Endothelial cell of umbilical vein (primary cell): ENCODE results near the gene MSH4. TPM values are rescaled to one million over a fixed set of nuclear protein-coding genes. Genes with fewer than 3 reads are reported as not detected.
"Not testable (repeated sequence)": the region's sequence is repeated elsewhere in the genome, so short reads cannot be mapped to it uniquely, and the experiment has no call there.

ENCODE experiments used
- BruUV-seq: library from RNA; stranded (reverse); fragments of 400-500 nt; replicated peaks from 2 replicates; lab custom pipeline; 2021; lab: Mats Ljungman, UMichigan
- CTCF ChIA-PET: fragments of 300-600, 350-600 bp; sonication (Branson Sonifier 250); formaldehyde crosslinking; loops from one replicate; lab custom pipeline; 2021; ENCODE audit warnings: antibody characterized with exemption, inconsistent platforms; lab: Charles Lee
- POLR2A ChIA-PET: fragments of 300-600, 350-600 bp; sonication (Branson Sonifier 250); formaldehyde crosslinking; loops from one replicate; lab custom pipeline; 2021; ENCODE audit warnings: antibody characterized with exemption, inconsistent platforms; lab: Charles Lee
- DNase-seq: peaks from one replicate; pipeline ENCODE4 v3.0.0-alpha.2; 2011; ENCODE audit warnings: low read depth, low spot score
- FAIRE-seq: peaks from 2 replicates; lab custom pipeline; 2011; peaks lifted over from hg19 to GRCh38; lab: Jason Lieb, UNC
- H2AFZ ChIP-seq: 2 replicates; pipeline ENCODE4 v1.6.0; 2012; ENCODE audit warnings: low read depth, low read length, control low read depth, inconsistent platforms
- H3K27ac ChIP-seq: 2 replicates; pipeline ENCODE4 v1.5.1; 2011; ENCODE audit warnings: low read depth, mild to moderate bottlenecking, control low read depth, low read length, moderate library complexity; ENCODE audit not compliant: insufficient read depth
- H3K27me3 ChIP-seq, 2 experiments: 2 replicates each; pipeline versions ENCODE4 v1.6.0 to v1.6.1; 2011; ENCODE audit warnings: low read length in 2 of 2, mixed read lengths in 1 of 2; ENCODE audit not compliant: control insufficient read depth in 2 of 2, insufficient read depth in 2 of 2
- H3K36me3 ChIP-seq, 2 experiments: 2 replicates in 1 of 2; 3 replicates in 1 of 2; pipeline ENCODE4 v1.5.1; 2011; ENCODE audit warnings: low read length in 2 of 2, mild to moderate bottlenecking in 1 of 2, moderate library complexity in 1 of 2; ENCODE audit not compliant: control insufficient read depth in 2 of 2, insufficient read depth in 2 of 2; ENCODE audit errors: extremely low read depth in 1 of 2
- H3K4me1 ChIP-seq: 3 replicates; pipeline ENCODE4 v1.5.1; 2011; ENCODE audit warnings: mild to moderate bottlenecking, low read length; ENCODE audit not compliant: control insufficient read depth, insufficient read depth; ENCODE audit errors: extremely low read depth
- H3K4me2 ChIP-seq: 2 replicates; pipeline ENCODE4 v1.6.1; 2011; ENCODE audit warnings: low read length, control low read depth, mixed read lengths; ENCODE audit not compliant: insufficient read depth
- H3K4me3 ChIP-seq, 3 experiments: fragments of 200-600 bp in 1 of 3; sonication (generic), shearing (Covaris generic) in 1 of 3; replicated peaks in 1 of 3; 2 replicates each; pipeline ENCODE4 v1.5.1; 2011 to 2016; ENCODE audit warnings: control low read depth in 3 of 3, low read length in 3 of 3, mild to moderate bottlenecking in 2 of 3, inconsistent platforms in 1 of 3, low read depth in 1 of 3, moderate library complexity in 1 of 3; ENCODE audit not compliant: insufficient read depth in 1 of 3
- H3K79me2 ChIP-seq: 2 replicates; pipeline ENCODE4 v1.6.0; 2012; ENCODE audit warnings: low read length, inconsistent platforms; ENCODE audit not compliant: control insufficient read depth, insufficient read depth
- H3K9ac ChIP-seq: replicated peaks from 2 replicates; pipeline ENCODE3; 2011; ENCODE audit warnings: low read length, control low read depth; ENCODE audit not compliant: insufficient read depth; ENCODE audit errors: extremely low read depth
- H3K9me1 ChIP-seq: replicated peaks from 3 replicates; pipeline ENCODE4 v1.6.0; 2011; ENCODE audit warnings: mild to moderate bottlenecking, low read length; ENCODE audit not compliant: control insufficient read depth, insufficient read depth; ENCODE audit errors: extremely low read depth
- H3K9me3 ChIP-seq: replicated peaks from 2 replicates; pipeline ENCODE4 v1.5.1; 2012; ENCODE audit warnings: low read length, inconsistent platforms; ENCODE audit not compliant: control insufficient read depth, insufficient read depth
- H4K20me1 ChIP-seq: replicated peaks from 2 replicates; pipeline ENCODE3; 2011; ENCODE audit warnings: mild to moderate bottlenecking, low read length; ENCODE audit not compliant: control insufficient read depth, insufficient read depth; ENCODE audit errors: extremely low read depth
- EZH2 ChIP-seq: IDR thresholded peaks from 2 replicates; pipeline ENCODE4 v1.6.1; 2012; ENCODE audit warnings: borderline replicate concordance, low read depth, mild to moderate bottlenecking, moderate library complexity, low read length, inconsistent platforms; ENCODE audit not compliant: severe bottlenecking
- FOS ChIP-seq: IDR thresholded peaks from 2 replicates; pipeline ENCODE4 v1.6.1; 2011; ENCODE audit warnings: mild to moderate bottlenecking, low read length, moderate library complexity, borderline replicate concordance; ENCODE audit not compliant: insufficient read depth
- GATA2 ChIP-seq: IDR thresholded peaks from 2 replicates; pipeline ENCODE4 v1.7.0; 2011; ENCODE audit warnings: low read depth, mild to moderate bottlenecking, moderate library complexity, mixed read lengths, low read length; ENCODE audit not compliant: insufficient read length, insufficient read depth
- JUN ChIP-seq: IDR thresholded peaks from 2 replicates; pipeline ENCODE4 v1.6.1; 2011; ENCODE audit warnings: borderline replicate concordance, low read depth; ENCODE audit not compliant: insufficient read length, insufficient read depth
- MYC ChIP-seq: IDR thresholded peaks from one replicate; pipeline ENCODE4 v1.6.1; 2011; ENCODE audit warnings: mild to moderate bottlenecking, low read depth, low read length
- POLR2A ChIP-seq: IDR thresholded peaks from 2 replicates; pipeline ENCODE4 v1.6.1; 2012; ENCODE audit warnings: low read depth, mild to moderate bottlenecking, control low read depth, low read length
- POLR2AphosphoS5 ChIP-seq: IDR thresholded peaks from 2 replicates; pipeline ENCODE4 v1.6.1; 2012; ENCODE audit warnings: low read depth, mild to moderate bottlenecking, control low read depth, low read length, moderate library complexity; ENCODE audit not compliant: insufficient read depth
- dilution Hi-C: fragments of 300-500 bp; cut with MboI; formaldehyde crosslinking; loops from one replicate; pipeline ENCODE4 v1.15.0; 2019; ENCODE audit warnings: low sequenced_read_pairs; ENCODE audit not compliant: extremely low pct_ligation_motif_present
- intact Hi-C: fragments of 100-400 bp; cut with micrococcal nuclease; formaldehyde crosslinking; loops from one replicate; pipeline ENCODE4 v1.10.0; 2022
- polyA plus RNA-seq, 4 experiments: library from polyadenylated mRNA; depleted of rRNA in 3 of 4; stranded (reverse) in 3 of 4; unstranded in 1 of 4; fragments of >200 nt; gene quantifications; 2 replicates each; pipeline versions ENCODE4 v1.2.1 to v1.2.3, GENCODE V29; 2011 to 2012; ENCODE audit warnings: missing spikeins in 1 of 4
- total RNA-seq: library from RNA; stranded (reverse); gene quantifications from 2 replicates; pipeline ENCODE4 v1.2.3, GENCODE V29; 2021
- TF ChIP-seq, protein P1 (sequence below), 2 donors: IDR thresholded peaks; 1 replicate in 1 of 2; 2 replicates in 1 of 2; pipeline ENCODE4 v1.5.1; 2011; ENCODE audit warnings: low read length in 2 of 2, mild to moderate bottlenecking in 2 of 2, moderate library complexity in 2 of 2, control low read depth in 1 of 2, inconsistent platforms in 1 of 2, low read depth in 1 of 2; ENCODE audit not compliant: insufficient read depth in 1 of 2; ENCODE audit errors: extremely low read depth in 1 of 2
- TF ChIP-seq, protein P2 (sequence below): IDR thresholded peaks from 2 replicates; pipeline ENCODE4 v1.6.1; 2011; ENCODE audit not compliant: insufficient read depth, insufficient read length

Gene MSH4
- total and polyA plus RNA-seq, 2 donors (not counting 3 experiments of a cell fraction or from before 2014, with no cell fraction given), result 0.01 to 0.29 TPM

DNA sequence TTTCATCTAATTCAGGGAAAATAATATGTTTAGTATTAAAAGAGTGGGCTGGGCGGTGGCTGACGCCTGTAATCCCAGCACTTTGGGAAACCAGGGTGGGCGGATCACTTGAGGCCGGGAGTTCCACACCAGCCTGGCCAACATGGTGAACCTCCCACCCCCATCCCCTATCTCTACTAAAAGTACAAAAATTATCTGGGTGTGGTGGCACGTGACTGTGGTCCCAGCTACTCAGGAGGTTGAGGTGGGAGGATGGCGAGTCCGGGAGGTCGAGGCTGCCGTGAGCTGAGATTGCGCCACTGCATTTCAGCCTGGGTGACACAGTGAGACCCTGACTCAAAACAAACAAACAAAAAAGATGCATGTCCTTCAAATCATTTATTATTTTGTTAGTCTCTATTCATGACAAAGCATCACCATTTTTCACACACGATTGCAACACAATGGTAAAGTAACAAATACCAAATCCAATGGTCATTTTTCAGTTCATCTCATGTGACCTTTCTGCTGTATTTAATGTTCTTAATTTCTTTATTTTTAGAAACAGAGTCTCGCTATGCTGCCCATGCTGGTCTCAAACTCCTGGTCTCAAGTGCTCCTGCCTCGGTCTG lies 1.0 kb downstream of the MSH4 start:
- Histone ChIP-seq H2AFZ (no peak overlapping the region), H4K20me1 (peaks cover 10% of the 10 kb centered on the region), H3K9ac (no peak overlapping the region), H3K79me2 (peaks cover 2% of the 10 kb centered on the region), H3K9me1 (no peaks in the 10 kb centered on the region), H3K27me3 (no peaks in the 10 kb centered on the region), H3K4me3 (no peak overlapping the region), H3K27ac (no peak overlapping the region), H3K36me3 (peaks cover 13 to 30% of the 10 kb centered on the region in 2 experiments), H3K9me3 (no peaks in the 10 kb centered on the region), H3K4me1 (no peaks in the 10 kb centered on the region), H3K4me2 (no peak overlapping the region)
- BruUV-seq, result no TSS peak
- dilution Hi-C loops (no loop called here), intact Hi-C loops (no loop called here)
- ChIA-PET CTCF (no interaction called here), POLR2A (interaction anchor here (1.6 kb wide), 1 partner anchor 11 kb away, joined by 4 read pairs; the partner anchor contains the start of gene RABGGTB)
- FAIRE-seq (no peak), DNase-seq (no peak)
- TF ChIP-seq, protein P1, sequence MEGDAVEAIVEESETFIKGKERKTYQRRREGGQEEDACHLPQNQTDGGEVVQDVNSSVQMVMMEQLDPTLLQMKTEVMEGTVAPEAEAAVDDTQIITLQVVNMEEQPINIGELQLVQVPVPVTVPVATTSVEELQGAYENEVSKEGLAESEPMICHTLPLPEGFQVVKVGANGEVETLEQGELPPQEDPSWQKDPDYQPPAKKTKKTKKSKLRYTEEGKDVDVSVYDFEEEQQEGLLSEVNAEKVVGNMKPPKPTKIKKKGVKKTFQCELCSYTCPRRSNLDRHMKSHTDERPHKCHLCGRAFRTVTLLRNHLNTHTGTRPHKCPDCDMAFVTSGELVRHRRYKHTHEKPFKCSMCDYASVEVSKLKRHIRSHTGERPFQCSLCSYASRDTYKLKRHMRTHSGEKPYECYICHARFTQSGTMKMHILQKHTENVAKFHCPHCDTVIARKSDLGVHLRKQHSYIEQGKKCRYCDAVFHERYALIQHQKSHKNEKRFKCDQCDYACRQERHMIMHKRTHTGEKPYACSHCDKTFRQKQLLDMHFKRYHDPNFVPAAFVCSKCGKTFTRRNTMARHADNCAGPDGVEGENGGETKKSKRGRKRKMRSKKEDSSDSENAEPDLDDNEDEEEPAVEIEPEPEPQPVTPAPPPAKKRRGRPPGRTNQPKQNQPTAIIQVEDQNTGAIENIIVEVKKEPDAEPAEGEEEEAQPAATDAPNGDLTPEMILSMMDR (IDR thresholded peaks at IDR 0.05; ENCODE audit: extremely low read depth in 1 of 2, insufficient read depth in 1 of 2, low read depth in 1 of 2, low read length in 2 of 2), result no peak
- TF ChIP-seq MYC, result no peak
- TF ChIP-seq FOS, result no peak
- TF ChIP-seq GATA2, result no peak
- no peak for TF ChIP-seq JUN
- TF ChIP-seq EZH2, result no peak
- no peak for TF ChIP-seq POLR2A
- TF ChIP-seq, protein P2, sequence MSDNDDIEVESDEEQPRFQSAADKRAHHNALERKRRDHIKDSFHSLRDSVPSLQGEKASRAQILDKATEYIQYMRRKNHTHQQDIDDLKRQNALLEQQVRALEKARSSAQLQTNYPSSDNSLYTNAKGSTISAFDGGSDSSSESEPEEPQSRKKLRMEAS, result no peak
- no peak for TF ChIP-seq POLR2AphosphoS5

DNA sequence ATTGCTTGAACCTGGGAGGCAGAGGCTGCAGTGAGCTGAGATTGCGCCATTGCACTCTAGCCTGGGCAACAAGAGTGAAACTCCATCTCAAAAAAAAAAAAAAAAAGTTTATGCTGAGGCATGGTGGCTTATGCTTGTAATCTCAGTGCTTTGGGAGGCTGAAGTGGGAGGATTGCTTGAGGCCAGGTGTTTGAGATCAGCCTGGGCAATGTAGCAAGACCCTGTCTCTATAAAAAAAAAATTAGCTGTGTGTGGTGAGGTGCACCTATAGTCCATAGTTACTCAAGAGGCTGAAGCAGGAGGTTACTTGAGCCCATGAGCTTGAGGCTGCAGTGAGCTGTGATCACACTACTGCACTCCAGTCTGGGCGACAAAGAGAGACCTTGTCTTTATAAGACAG lies 4.8 kb downstream of the MSH4 start:
- H3K9me1 ChIP-seq, H3K4me1 ChIP-seq, intact Hi-C loops, DNase-seq, H3K27me3 ChIP-seq, H3K9ac ChIP-seq, BruUV-seq, FAIRE-seq, H4K20me1 ChIP-seq, H3K4me2 ChIP-seq, dilution Hi-C loops, H3K27ac ChIP-seq, H3K4me3 ChIP-seq, H2AFZ ChIP-seq, H3K9me3 ChIP-seq, H3K36me3 ChIP-seq, H3K79me2 ChIP-seq: not testable (repeated sequence)
- POLR2A ChIA-PET, result interaction anchor here (0.8 kb wide), 1 partner anchor 16 kb away, joined by 3 read pairs; the partner anchor contains the start of gene RABGGTB
- CTCF ChIA-PET, result interaction anchor here (1.3 to 1.4 kb wide), 2 partner anchors 9 to 11 kb away, joined by 3 read pairs; no protein-coding TSS in a partner anchor
